HepG2 (cell line): Measurements from ENCODE around the gene VRK3. TPM values are rescaled to one million over a fixed set of nuclear protein-coding genes. Genes with fewer than 3 reads are reported as not detected.

Experiments used
- ATAC-seq: fragments of 200-7000 bp; cut with Tn5 transposase; 3 replicates; pipeline ENCODE4 v1.9.1; 2020; ENCODE audit warnings: mild to moderate bottlenecking, moderate library complexity
- BruUV-seq: library from RNA; stranded (reverse); fragments of 400-500 nt; replicated peaks from 2 replicates; lab custom pipeline; 2021; lab: Mats Ljungman, UMichigan
- CTCF ChIA-PET: fragments of 300-600 bp; formaldehyde crosslinking; extraction: SDS; loops from one replicate; lab custom pipeline; 2021; ENCODE audit warnings: low total read pairs, inconsistent platforms, low intra/inter-chr PET ratio; lab: Yijun Ruan, JAX
- POLR2A ChIA-PET: fragments of 350-600 bp; sonication (Branson Sonifier 250); formaldehyde crosslinking; loops from one replicate; lab custom pipeline; 2020; ENCODE audit warnings: antibody characterized with exemption, inconsistent platforms; lab: Yijun Ruan, JAX
- DNase-seq: peaks from one replicate; pipeline ENCODE4 v3.0.0-alpha.2; 2015; ENCODE audit warnings: low spot score
- FAIRE-seq: peaks from 3 replicates; lab custom pipeline; 2011; peaks lifted over from hg19 to GRCh38; lab: Jason Lieb, UNC
- H2AFZ ChIP-seq: one replicate; pipeline ENCODE4 v1.6.1; 2011; ENCODE audit warnings: low read length, inconsistent platforms
- H3K27ac ChIP-seq: fragments of 300-600 bp; 3 replicates; pipeline ENCODE4 v1.8.0; 2011; ENCODE audit warnings: mixed run types, mild to moderate bottlenecking, mixed read lengths, low read length, inconsistent platforms; ENCODE audit not compliant: insufficient read depth; ENCODE audit errors: extremely low read length
- H3K27me3 ChIP-seq, 2 experiments: fragments of 200-600 bp in 1 of 2; 2 replicates in 1 of 2; 3 replicates in 1 of 2; pipeline versions ENCODE4 v1.6.0 to v1.8.0; 2011; ENCODE audit warnings: low read length in 2 of 2, mild to moderate bottlenecking in 2 of 2, moderate library complexity in 2 of 2, inconsistent platforms in 1 of 2; ENCODE audit not compliant: insufficient read depth in 2 of 2, control insufficient read depth in 1 of 2
- H3K36me3 ChIP-seq, 2 experiments: fragments of 200-600 bp in 1 of 2; replicated peaks in 1 of 2; 2 replicates in 1 of 2; 3 replicates in 1 of 2; pipeline versions ENCODE4 v1.5.1 to v1.8.0; 2011; ENCODE audit warnings: low read length in 2 of 2, inconsistent platforms in 1 of 2; ENCODE audit not compliant: insufficient read depth in 2 of 2, control insufficient read depth in 1 of 2
- H3K4me1 ChIP-seq: 2 replicates; pipeline ENCODE4 v1.5.1; 2012; ENCODE audit warnings: low read length, inconsistent platforms; ENCODE audit not compliant: insufficient read depth
- H3K4me2 ChIP-seq: 2 replicates; pipeline ENCODE4 v1.6.0; 2011; ENCODE audit warnings: low read depth, low read length, inconsistent platforms
- H3K4me3 ChIP-seq, 3 experiments: fragments of 200-600 bp in 1 of 3; sonication (generic), shearing (Covaris generic) in 1 of 3; replicated peaks in 1 of 3; 2 replicates each; pipeline ENCODE4 v1.5.1; 2011 to 2016; ENCODE audit warnings: low read length in 3 of 3, inconsistent platforms in 2 of 3, low read depth in 2 of 3, mild to moderate bottlenecking in 2 of 3, control low read depth in 1 of 3, mixed read lengths in 1 of 3; ENCODE audit not compliant: insufficient read depth in 1 of 3
- H3K79me2 ChIP-seq: one replicate; pipeline ENCODE4 v1.6.1; 2011; ENCODE audit warnings: low read length, inconsistent platforms; ENCODE audit not compliant: insufficient read depth
- H3K9ac ChIP-seq: 2 replicates; pipeline ENCODE4 v1.6.0; 2011; ENCODE audit warnings: mild to moderate bottlenecking, low read depth, low read length, inconsistent platforms; ENCODE audit not compliant: insufficient read depth
- H3K9me3 ChIP-seq: 2 replicates; pipeline ENCODE4 v1.5.1; 2012; ENCODE audit warnings: mild to moderate bottlenecking, low read length
- H4K20me1 ChIP-seq: 2 replicates; pipeline ENCODE4 v1.6.0; 2011; ENCODE audit warnings: inconsistent platforms, mild to moderate bottlenecking, low read length, moderate library complexity; ENCODE audit not compliant: insufficient read depth
- JARID2 ChIP-seq: sonication (generic); formaldehyde crosslinking; IDR thresholded peaks from 2 replicates; pipeline ENCODE4 v1.8.1; 2023; ENCODE audit warnings: missing genetic modification reagents, inconsistent platforms; ENCODE audit not compliant: insufficient replicate concordance
- PLRG1 ChIP-seq: fragments of 450-650 bp; conservative IDR thresholded peaks from 2 replicates; pipeline ENCODE4 v1.6.1; 2016
- RBM22 ChIP-seq: fragments of 200-400 bp; formaldehyde crosslinking; optimal IDR thresholded peaks from 2 replicates; pipeline ENCODE3; 2017; ENCODE audit warnings: mild to moderate bottlenecking, low read length, moderate library complexity
- ZBTB46 ChIP-seq: sonication (generic); formaldehyde crosslinking; IDR thresholded peaks from 2 replicates; pipeline ENCODE4 v1.4.0; 2020; ENCODE audit warnings: mild to moderate bottlenecking, missing genetic modification reagents, borderline replicate concordance
- ZNF205 ChIP-seq: IDR thresholded peaks from 2 replicates; pipeline ENCODE4 v1.6.1; 2018; ENCODE audit warnings: missing biosample characterization, missing genetic modification reagents
- ZNF441 ChIP-seq: sonication (generic); formaldehyde crosslinking; IDR thresholded peaks from 2 replicates; pipeline ENCODE4 v1.7.0; 2021; ENCODE audit warnings: missing genetic modification reagents, borderline replicate concordance
- ZNF557 ChIP-seq: sonication (generic); formaldehyde crosslinking; IDR thresholded peaks from 2 replicates; pipeline ENCODE4 v1.4.0; 2020; ENCODE audit warnings: missing genetic modification reagents
- WGBS: methylation state at CpG from one replicate; pipeline ENCODE4 v1.1.6; 2017; ENCODE audit warnings: low lambda C conversion rate; 5-methylcytosine and 5-hydroxymethylcytosine counted together
- in situ Hi-C: cut with HindIII; loops from 2 replicates; pipeline ENCODE4 v1.10.0; 2017; ENCODE audit warnings: low pct_unique_long_range_greater_than_20kb; ENCODE audit not compliant: extremely low pct_ligation_motif_present
- intact Hi-C: fragments of 100-400 bp; cut with micrococcal nuclease; formaldehyde crosslinking; loops from one replicate; pipeline ENCODE4 v1.10.0; 2022; ENCODE audit not compliant: unreplicated experiment
- polyA plus RNA-seq, 8 experiments: library from polyadenylated mRNA; depleted of rRNA in 3 of 8; stranded (reverse) in 7 of 8; unstranded in 1 of 8; fragments of >200 nt; fragmentation: Illumina TruSeq in 4 of 8; extraction: Trizol in 4 of 8; gene quantifications; 2 replicates each; pipeline versions ENCODE4 v1.2.1 to v1.2.3, GENCODE V29; 2011 to 2016; ENCODE audit warnings: low read depth in 4 of 8, missing spikeins in 1 of 8, mixed read lengths in 1 of 8; ENCODE audit not compliant: insufficient read depth in 1 of 8
- total RNA-seq, 5 experiments: library from RNA; depleted of rRNA; stranded (reverse); fragments of >200 nt; fragmentation: Illumina TruSeq; extraction: Trizol; gene quantifications; 2 replicates each; pipeline ENCODE4 v1.2.3, GENCODE V29; 2016; ENCODE audit warnings: low read depth in 1 of 5

Gene VRK3
- total and polyA plus RNA-seq, 2 of the 13 experiments (the other 11 are each of a cell fraction or from before 2014, with no cell fraction given), result 23.8 to 28.3 TPM

- no peak for TF ChIP-seq ZBTB46 (CRISPR knock-in tag)
- TF ChIP-seq JARID2 (CRISPR knock-in tag), result no peak
- TF ChIP-seq ZNF557 (CRISPR knock-in tag), result no peak
- no peak for TF ChIP-seq ZNF441
Measured at GRCh38 chr19:49976496-49976895, 48.7 kb downstream of the VRK3 start (continued).

- Histone ChIP-seq H3K9me3 (no peaks in the 10 kb centered on the region), H3K9ac (no peak overlapping the region), H3K36me3 (peaks cover 0 to 1% of the 10 kb centered on the region in 2 experiments; a peak in 1 of 5 replicates), H4K20me1 (no peaks in the 10 kb centered on the region), H3K27ac (no peak overlapping the region), H3K79me2 (no peaks in the 10 kb centered on the region), H3K4me3 (no peak overlapping the region), H3K27me3 (no peaks in the 10 kb centered on the region), H3K4me1 (no peaks in the 10 kb centered on the region), H3K4me2 (no peak overlapping the region), H2AFZ (no peak overlapping the region)
- POLR2A ChIA-PET, result no interaction called here
- DNase-seq (no peak), FAIRE-seq (no peak), ATAC-seq (no peak)
- BruUV-seq, result no TSS peak
- CTCF ChIA-PET, result no interaction called here
- WGBS, result 81% methylated on average over 6 of the region's 7 CpGs
- intact Hi-C loops, result no loop called here
- TF ChIP-seq ZNF205 (CRISPR knock-in tag) (no peak), RBM22 (peak; percentile 21), PLRG1 (no peak)
- in situ Hi-C loops, result loop anchor here (5.0 kb wide), 1 partner anchor 38 kb away; no protein-coding TSS in a partner anchor
Measured at GRCh38 chr19:49975051-49975450, 50.1 kb downstream of the VRK3 start.
